Esophagus muscularis mucosa (tissue), 4 donors: ENCODE data around the gene ADGRG6. TPM values are rescaled to one million over a fixed set of nuclear protein-coding genes. Genes with fewer than 3 reads are reported as not detected.
"Not testable (repeated sequence)": the region's sequence is repeated elsewhere in the genome, so short reads cannot be mapped to it uniquely, and the experiment has no call there.

Experiments used
- DNase-seq: peaks from one replicate; pipeline ENCODE4 v3.0.0-alpha.2; 2017; ENCODE audit errors: extremely low spot score
- H3K27ac ChIP-seq, 4 donors: fragments of 200-600 bp; sonication (generic); replicated peaks in 1 of 4; 1 replicate in 3 of 4; 2 replicates in 1 of 4; pipeline ENCODE4 v1.5.1; 2016 to 2019; ENCODE audit warnings: mild to moderate bottlenecking in 1 of 4
- H3K27me3 ChIP-seq, 4 donors: fragments of 200-600 bp; sonication (generic); one replicate each; pipeline versions ENCODE4 v1.5.1 to v1.6.0; 2016 to 2019
- H3K36me3 ChIP-seq, 4 donors: fragments of 200-600 bp; sonication (generic); one replicate each; pipeline ENCODE4 v1.5.1; 2016 to 2019
- H3K4me1 ChIP-seq, 4 donors: fragments of 200-600 bp; sonication (generic); one replicate each; pipeline ENCODE4 v1.5.1; 2016 to 2019
- H3K4me3 ChIP-seq, 4 donors: fragments of 200-600 bp; sonication (generic); 1 replicate in 2 of 4; 2 replicates in 2 of 4; pipeline ENCODE4 v1.5.1; 2016 to 2019; ENCODE audit warnings: mild to moderate bottlenecking in 4 of 4, moderate library complexity in 1 of 4
- H3K9me3 ChIP-seq, 4 donors: fragments of 200-600 bp; sonication (generic); 1 replicate in 3 of 4; 2 replicates in 1 of 4; pipeline ENCODE4 v1.5.1; 2016 to 2019
- CTCF ChIP-seq, 3 experiments: fragments of 200-600 bp in 2 of 3; fragments of 450-650 bp in 1 of 3; sonication (generic) in 2 of 3; IDR thresholded peaks; one replicate each; pipeline ENCODE4 v1.5.1; 2017 to 2019; ENCODE audit warnings: antibody characterized with exemption in 3 of 3, mild to moderate bottlenecking in 2 of 3, moderate library complexity in 1 of 3
- EP300 ChIP-seq: sonication (generic); formaldehyde crosslinking; IDR thresholded peaks from one replicate; pipeline ENCODE4 v1.6.1; 2017; ENCODE audit warnings: antibody characterized with exemption
- POLR2A ChIP-seq: fragments of 450-650 bp; IDR thresholded peaks from one replicate; pipeline ENCODE4 v1.6.1; 2017; ENCODE audit warnings: antibody characterized with exemption, moderate library complexity, mild to moderate bottlenecking, low read depth
- POLR2AphosphoS5 ChIP-seq, 2 donors: sonication (generic); formaldehyde crosslinking; IDR thresholded peaks; one replicate each; pipeline ENCODE4 v1.6.1; 2017; ENCODE audit warnings: antibody characterized with exemption in 2 of 2
- WGBS: methylation state at CpG from one replicate; pipeline ENCODE4 v1.1.5; 2018; 5-methylcytosine and 5-hydroxymethylcytosine counted together
- intact Hi-C: fragments of 100-400 bp; cut with DNase I; formaldehyde crosslinking; loops from one replicate; pipeline ENCODE4 v1.15.1; 2023
- total RNA-seq, 4 donors: library from RNA; depleted of rRNA; stranded (reverse); fragments of >200 nt; gene quantifications; one replicate each; pipeline versions ENCODE4 v1.1.0 to v1.2.1, GENCODE V29; 2016

The ADGRG6 gene
- total RNA-seq, 4 donors from 2014 or later, result 5.5 to 11.8 (median 8.0) TPM

- no peaks in the 10 kb centered on the region for H3K4me1 ChIP-seq
- WGBS, result 78% methylated on average over 2 of the region's 2 CpGs
- H3K27ac ChIP-seq, result no peak overlapping the region
- no peak for DNase-seq
- H3K4me3 ChIP-seq, result no peak overlapping the region
- H3K27me3 ChIP-seq, result no peaks in the 10 kb centered on the region
- no peaks in the 10 kb centered on the region for H3K36me3 ChIP-seq
- no peak for TF ChIP-seq POLR2A
- no peak for TF ChIP-seq CTCF (IDR thresholded peaks at IDR 0.05)
- TF ChIP-seq POLR2AphosphoS5 (IDR thresholded peaks at IDR 0.05), result no peak
- TF ChIP-seq EP300, result no peak
- intact Hi-C loops, result no loop called here
- no peaks in the 10 kb centered on the region for H3K9me3 ChIP-seq
Measured at GRCh38 chr6:142341855-142342330, 40.1 kb downstream of the ADGRG6 start.

GRCh38 chr6:142342986-142343385 is 41.2 kb downstream of the ADGRG6 start:
- Histone ChIP-seq H3K9me3 (no peaks in the 10 kb centered on the region), H3K36me3 (no peaks in the 10 kb centered on the region), H3K27me3 (no peaks in the 10 kb centered on the region), H3K4me1 (no peaks in the 10 kb centered on the region), H3K27ac (no peak overlapping the region), H3K4me3 (no peak overlapping the region)
- DNase-seq, result no peak
- intact Hi-C loops, result no loop called here
- no peak for TF ChIP-seq POLR2AphosphoS5 (IDR thresholded peaks at IDR 0.05)
- TF ChIP-seq POLR2A, result no peak
- no peak for TF ChIP-seq CTCF (IDR thresholded peaks at IDR 0.05)
- no peak for TF ChIP-seq EP300

- no peak for TF ChIP-seq POLR2A
- TF ChIP-seq EP300, result no peak
- DNase-seq, result no peak
- intact Hi-C loops, result no loop called here
- no peaks in the 10 kb centered on the region for H3K9me3 ChIP-seq
- H3K27me3 ChIP-seq, result no peaks in the 10 kb centered on the region
- H3K4me1 ChIP-seq, result no peaks in the 10 kb centered on the region
- 92% methylated on average over 1 of the region's 1 CpG for WGBS
- no peak overlapping the region for H3K27ac ChIP-seq
- H3K36me3 ChIP-seq, result no peaks in the 10 kb centered on the region
- no peak overlapping the region for H3K4me3 ChIP-seq
Measured at GRCh38 chr6:142343938-142344337, 42.1 kb downstream of the ADGRG6 start.

GRCh38 chr6:142345261-142345660 is 43.5 kb downstream of the ADGRG6 start:
- TF ChIP-seq POLR2A, result no peak
- TF ChIP-seq POLR2AphosphoS5 (IDR thresholded peaks at IDR 0.05), result no peak
- no peak for TF ChIP-seq CTCF (IDR thresholded peaks at IDR 0.05)
- no peak for TF ChIP-seq EP300
- H3K27ac ChIP-seq, result no peak overlapping the region
- WGBS, result 41% methylated on average over 1 of the region's 1 CpG

GRCh38 chr6:142346166-142346565 is 44.4 kb downstream of the ADGRG6 start:
- DNase-seq, H3K27me3 ChIP-seq, H3K4me3 ChIP-seq, H3K9me3 ChIP-seq, intact Hi-C loops, H3K4me1 ChIP-seq, H3K36me3 ChIP-seq, H3K27ac ChIP-seq: not testable (repeated sequence)
- WGBS, result 80% methylated on average over 3 of the region's 3 CpGs

More at GRCh38 chr6:142345261-142345660, 43.5 kb downstream of the ADGRG6 start:
- Histone ChIP-seq H3K9me3 (no peaks in the 10 kb centered on the region), H3K27me3 (no peaks in the 10 kb centered on the region), H3K4me3 (no peak overlapping the region), H3K4me1 (no peaks in the 10 kb centered on the region), H3K36me3 (no peaks in the 10 kb centered on the region)
- intact Hi-C loops, result no loop called here
- DNase-seq, result no peak

- Histone ChIP-seq H3K27me3 (no peaks in the 10 kb centered on the region), H3K4me3 (no peak overlapping the region), H3K9me3 (peaks cover 0 to 6% (median 3%) of the 10 kb centered on the region in 4 donors), H3K4me1 (no peaks in the 10 kb centered on the region), H3K36me3 (no peaks in the 10 kb centered on the region), H3K27ac (no peak overlapping the region)
- intact Hi-C loops, result no loop called here
- 93% methylated on average over 3 of the region's 3 CpGs for WGBS
- no peak for DNase-seq
- no peak for TF ChIP-seq POLR2AphosphoS5 (IDR thresholded peaks at IDR 0.05)
- TF ChIP-seq POLR2A, result no peak
- no peak for TF ChIP-seq EP300
- no peak for TF ChIP-seq CTCF (IDR thresholded peaks at IDR 0.05)
Measured at GRCh38 chr6:142349215-142349823, 47.5 kb downstream of the ADGRG6 start.
